ENCODE data around the gene XRCC4. TPM values are rescaled to one million over a fixed set of nuclear protein-coding genes. Genes with fewer than 3 reads are reported as not detected.
"Not testable (repeated sequence)": the region's sequence is repeated elsewhere in the genome, so short reads cannot be mapped to it uniquely, and the experiment has no call there.

XRCC4 gene
- total RNA-seq, 3 donors from 2014 or later: 6.4 to 8.3 (median 8.1) TPM

GRCh38 chr5:83059341-83059740, 18.0 kb upstream of the XRCC4 start:
- Histone ChIP-seq H3K36me3 (ENCODE audit: low read depth) (no peaks in the 10 kb centered on the region), H3K9me3 (no peaks in the 10 kb centered on the region), H3K4me3 (no peak overlapping the region), H3K4me1 (ENCODE audit: low read depth) (peaks cover 4% of the 10 kb centered on the region)
- ATAC-seq (no peak), DNase-seq (no peak)
- intact Hi-C loops (cut with DNase I, micrococcal nuclease): no loop called here
- no peak for TF ChIP-seq CTCF (IDR thresholded peaks at IDR 0.05)

GRCh38 chr5:83066548-83067110, 10.7 kb upstream of the XRCC4 start:
- DNase-seq (no peak), ATAC-seq (no peak)
- Histone ChIP-seq H3K9me3 (no peaks in the 10 kb centered on the region), H3K36me3 (ENCODE audit: low read depth) (no peaks in the 10 kb centered on the region), H3K4me1 (ENCODE audit: low read depth) (peaks cover 10% of the 10 kb centered on the region), H3K4me3 (no peak overlapping the region)
- intact Hi-C loops (cut with DNase I, micrococcal nuclease): no loop called here
- TF ChIP-seq CTCF (IDR thresholded peaks at IDR 0.05): no peak

- H3K4me3 ChIP-seq; H3K9me3 ChIP-seq; ATAC-seq; H3K36me3 ChIP-seq (ENCODE audit: low read depth); intact Hi-C loops (cut with DNase I, micrococcal nuclease); DNase-seq: not testable (repeated sequence)
- H3K4me1 ChIP-seq (ENCODE audit: low read depth): peaks cover 10% of the 10 kb centered on the region
Observed at GRCh38 chr5:83067377-83067776, 10.0 kb upstream of the XRCC4 start.

- ATAC-seq (no peak), DNase-seq (no peak)
- H3K4me1 ChIP-seq (ENCODE audit: low read depth): peaks cover 10% of the 10 kb centered on the region
- H3K9me3 ChIP-seq: no peaks in the 10 kb centered on the region
- intact Hi-C loops (cut with DNase I, micrococcal nuclease): no loop called here
- no peak overlapping the region for H3K4me3 ChIP-seq
- no peak for TF ChIP-seq CTCF (IDR thresholded peaks at IDR 0.05)
- H3K36me3 ChIP-seq (ENCODE audit: low read depth): no peaks in the 10 kb centered on the region
Observed at GRCh38 chr5:83069096-83069799, 8.1 kb upstream of the XRCC4 start.

- H3K4me3 ChIP-seq: no peak overlapping the region
- DNase-seq (no peak), ATAC-seq (no peak)
- intact Hi-C loops (cut with DNase I, micrococcal nuclease): no loop called here
- H3K4me1 ChIP-seq (ENCODE audit: low read depth): peaks cover 3% of the 10 kb centered on the region
- H3K36me3 ChIP-seq (ENCODE audit: low read depth): no peaks in the 10 kb centered on the region
- no peak for TF ChIP-seq CTCF (IDR thresholded peaks at IDR 0.05)
- H3K9me3 ChIP-seq: no peaks in the 10 kb centered on the region
Observed at GRCh38 chr5:83071286-83072051, 5.9 kb upstream of the XRCC4 start.

- Histone ChIP-seq H3K36me3 (ENCODE audit: low read depth) (no peaks in the 10 kb centered on the region), H3K4me1 (ENCODE audit: low read depth) (no peaks in the 10 kb centered on the region), H3K9me3 (no peaks in the 10 kb centered on the region), H3K4me3 (no peak overlapping the region)
- intact Hi-C loops (cut with DNase I, micrococcal nuclease): no loop called here
- ATAC-seq: no peak
- no peak for TF ChIP-seq CTCF (IDR thresholded peaks at IDR 0.05)
- DNase-seq: no peak
Observed at GRCh38 chr5:83072966-83073365, 4.4 kb upstream of the XRCC4 start.

Measured in mucosa of descending colon (tissue), 3 donors.